ENCODE data around the gene ZGRF1. TPM values are rescaled to one million over a fixed set of nuclear protein-coding genes. Genes with fewer than 3 reads are reported as not detected.

The ZGRF1 gene
- total and polyA plus RNA-seq, 3 donors from 2014 or later: 6.4 to 25.7 (median 16.9) TPM

DNA sequence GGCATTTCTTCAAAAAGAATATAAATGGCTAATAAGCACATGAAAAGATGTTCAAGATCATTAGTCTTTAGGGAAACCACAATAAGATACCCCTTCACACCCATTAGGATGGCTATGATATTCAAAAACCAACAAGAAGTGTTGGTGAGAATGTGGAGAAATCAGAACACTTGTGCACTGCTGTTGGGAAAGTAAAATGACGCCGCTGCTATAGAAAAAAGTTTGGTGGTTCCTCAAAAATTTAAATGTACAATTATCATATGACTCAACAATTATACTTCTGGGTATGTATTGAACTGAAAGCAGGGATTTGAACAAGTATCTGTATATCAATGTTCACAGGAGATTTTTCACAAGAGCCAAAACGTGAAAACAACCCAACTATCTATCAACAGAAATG, 91.4 kb downstream of the ZGRF1 start:
- Histone ChIP-seq H3K4me3 (no peak overlapping the region), H3K4me1 (no peaks in the 10 kb centered on the region), H3K9me3 (no peaks in the 10 kb centered on the region), H3K27ac (no peak overlapping the region), H3K36me3 (ENCODE audit: low read depth, missing control alignments) (no peaks in the 10 kb centered on the region), H3K27me3 (no peaks in the 10 kb centered on the region)
- intact Hi-C loops (cut with DNase I; ENCODE audit: low total_unique reads): no loop called here
- TF ChIP-seq POLR2A (IDR thresholded peaks at IDR 0.05): no peak
- TF ChIP-seq, protein P1, sequence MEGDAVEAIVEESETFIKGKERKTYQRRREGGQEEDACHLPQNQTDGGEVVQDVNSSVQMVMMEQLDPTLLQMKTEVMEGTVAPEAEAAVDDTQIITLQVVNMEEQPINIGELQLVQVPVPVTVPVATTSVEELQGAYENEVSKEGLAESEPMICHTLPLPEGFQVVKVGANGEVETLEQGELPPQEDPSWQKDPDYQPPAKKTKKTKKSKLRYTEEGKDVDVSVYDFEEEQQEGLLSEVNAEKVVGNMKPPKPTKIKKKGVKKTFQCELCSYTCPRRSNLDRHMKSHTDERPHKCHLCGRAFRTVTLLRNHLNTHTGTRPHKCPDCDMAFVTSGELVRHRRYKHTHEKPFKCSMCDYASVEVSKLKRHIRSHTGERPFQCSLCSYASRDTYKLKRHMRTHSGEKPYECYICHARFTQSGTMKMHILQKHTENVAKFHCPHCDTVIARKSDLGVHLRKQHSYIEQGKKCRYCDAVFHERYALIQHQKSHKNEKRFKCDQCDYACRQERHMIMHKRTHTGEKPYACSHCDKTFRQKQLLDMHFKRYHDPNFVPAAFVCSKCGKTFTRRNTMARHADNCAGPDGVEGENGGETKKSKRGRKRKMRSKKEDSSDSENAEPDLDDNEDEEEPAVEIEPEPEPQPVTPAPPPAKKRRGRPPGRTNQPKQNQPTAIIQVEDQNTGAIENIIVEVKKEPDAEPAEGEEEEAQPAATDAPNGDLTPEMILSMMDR (IDR thresholded peaks at IDR 0.05): no peak
- 91% methylated on average over 3 of the region's 3 CpGs for WGBS, 2 donors
- no peak for DNase-seq

DNA sequence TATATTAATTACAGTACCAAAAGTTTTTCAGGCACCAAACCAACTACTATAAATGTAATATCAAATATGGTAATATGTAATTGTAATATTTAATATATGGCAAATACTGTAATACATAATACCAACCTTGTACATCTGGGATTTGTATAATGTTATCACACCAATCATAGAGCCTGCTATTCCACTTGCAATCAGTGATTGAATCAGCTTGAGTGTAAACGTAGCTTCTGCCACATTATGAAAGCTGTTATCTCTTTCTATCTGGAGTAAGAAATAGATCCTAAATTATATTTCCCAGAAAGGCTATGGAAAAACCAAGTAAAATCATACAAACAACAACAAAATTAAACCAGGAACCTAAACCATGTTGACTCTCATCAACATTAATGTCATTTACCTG, 96.0 kb downstream of the ZGRF1 start:
- DNase-seq: no peak
- Histone ChIP-seq H3K4me3 (no peak overlapping the region), H3K4me1 (no peaks in the 10 kb centered on the region), H3K36me3 (ENCODE audit: low read depth, missing control alignments) (no peaks in the 10 kb centered on the region), H3K9me3 (no peaks in the 10 kb centered on the region), H3K27ac (no peak overlapping the region), H3K27me3 (no peaks in the 10 kb centered on the region)
- WGBS, 2 donors: 82 to 83% methylated on average over 1 of the region's 1 CpG
- TF ChIP-seq, protein P1 (IDR thresholded peaks at IDR 0.05): no peak
- no peak for TF ChIP-seq POLR2A (IDR thresholded peaks at IDR 0.05)
- intact Hi-C loops (cut with DNase I; ENCODE audit: low total_unique reads): no loop called here

DNA sequence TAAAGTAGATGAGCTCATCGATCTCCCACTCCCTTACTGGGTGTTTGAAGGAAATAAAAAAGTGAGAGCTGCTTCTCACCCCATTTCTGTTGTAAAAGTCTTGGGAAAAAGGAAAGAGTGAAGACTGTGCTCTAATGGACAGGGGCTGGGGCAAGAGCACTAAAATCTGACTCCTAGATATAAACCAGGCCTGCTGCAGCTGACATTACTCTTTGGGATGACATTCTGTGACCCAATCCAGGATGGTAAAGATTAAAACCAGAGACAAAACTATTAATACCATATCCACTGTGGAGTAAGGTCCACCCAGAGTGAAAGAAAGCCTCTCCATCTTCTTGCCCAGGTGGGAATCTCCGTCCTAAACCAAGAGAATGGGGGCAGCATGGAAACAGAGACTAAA, 100.6 kb downstream of the ZGRF1 start:
- no peak overlapping the region for H3K4me3 ChIP-seq
- no peak for TF ChIP-seq POLR2A (IDR thresholded peaks at IDR 0.05)
- TF ChIP-seq, protein P1 (IDR thresholded peaks at IDR 0.05): no peak
- no peaks in the 10 kb centered on the region for H3K4me1 ChIP-seq
- no peak for DNase-seq
- H3K27me3 ChIP-seq: no peaks in the 10 kb centered on the region
- no peaks in the 10 kb centered on the region for H3K9me3 ChIP-seq
- H3K36me3 ChIP-seq (ENCODE audit: low read depth, missing control alignments): no peaks in the 10 kb centered on the region
- intact Hi-C loops (cut with DNase I; ENCODE audit: low total_unique reads): no loop called here
- 70 to 86% methylated on average over 2 of the region's 2 CpGs for WGBS, 2 donors
- H3K27ac ChIP-seq: no peak overlapping the region

DNA sequence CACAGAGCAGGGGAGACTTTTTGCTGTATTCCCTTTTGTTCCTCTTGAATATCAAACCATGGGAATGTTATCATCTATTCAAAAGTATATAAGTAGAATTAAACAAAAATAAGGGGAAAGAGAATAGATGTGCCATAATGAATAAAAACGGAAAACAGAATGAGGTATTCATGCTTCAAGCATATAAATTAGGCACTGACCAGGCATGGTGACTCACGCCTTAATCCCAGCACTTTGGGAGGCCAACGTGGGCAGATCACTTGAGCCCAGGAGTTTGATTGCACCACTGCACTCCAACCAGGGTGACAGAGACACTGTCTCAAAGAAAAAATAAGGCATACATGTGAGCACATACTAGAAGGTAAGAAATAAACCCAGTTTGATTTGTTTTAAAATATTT, 104.4 kb downstream of the ZGRF1 start:
- no peak for TF ChIP-seq POLR2A (IDR thresholded peaks at IDR 0.05)
- TF ChIP-seq, protein P1 (IDR thresholded peaks at IDR 0.05): no peak
- no peak for DNase-seq
- no peaks in the 10 kb centered on the region for H3K4me1 ChIP-seq
- H3K9me3 ChIP-seq: no peaks in the 10 kb centered on the region
- intact Hi-C loops (cut with DNase I; ENCODE audit: low total_unique reads): no loop called here
- no peak overlapping the region for H3K4me3 ChIP-seq
- no peak overlapping the region for H3K27ac ChIP-seq
- H3K36me3 ChIP-seq (ENCODE audit: low read depth, missing control alignments): no peaks in the 10 kb centered on the region
- no peaks in the 10 kb centered on the region for H3K27me3 ChIP-seq
- 76 to 88% methylated on average over 3 of the region's 3 CpGs for WGBS, 2 donors

DNA sequence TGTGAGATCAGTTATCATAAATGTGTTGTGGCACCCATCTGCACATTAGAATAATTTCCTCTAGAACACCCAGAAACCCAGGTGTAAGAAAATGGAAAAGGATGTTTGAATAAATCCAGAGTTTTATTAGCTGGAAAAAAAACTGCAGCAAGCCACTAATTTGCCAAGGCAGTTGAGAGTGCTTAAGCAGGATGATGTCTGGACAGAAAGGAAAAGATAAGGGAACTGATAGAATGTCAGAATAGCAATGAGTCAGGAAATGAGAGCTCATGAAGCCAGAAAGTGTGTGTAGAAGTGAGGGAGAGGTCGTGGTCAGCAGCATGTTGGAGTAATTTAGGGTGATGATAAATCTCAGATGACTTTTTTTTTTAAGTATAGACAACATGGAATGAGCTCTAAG, 105.6 kb downstream of the ZGRF1 start:
- TF ChIP-seq, protein P1 (IDR thresholded peaks at IDR 0.05): no peak
- no peak for TF ChIP-seq POLR2A (IDR thresholded peaks at IDR 0.05)
- Histone ChIP-seq H3K36me3 (ENCODE audit: low read depth, missing control alignments) (no peaks in the 10 kb centered on the region), H3K9me3 (no peaks in the 10 kb centered on the region), H3K4me1 (no peaks in the 10 kb centered on the region), H3K4me3 (no peak overlapping the region), H3K27me3 (no peaks in the 10 kb centered on the region), H3K27ac (no peak overlapping the region)
- WGBS, 2 donors: 31 to 32% methylated on average over 1 of the region's 1 CpG
- DNase-seq: no peak
- intact Hi-C loops (cut with DNase I; ENCODE audit: low total_unique reads): no loop called here
